ENCODE results near the gene FABP1. TPM values are rescaled to one million over a fixed set of nuclear protein-coding genes. Genes with fewer than 3 reads are reported as not detected.
A peak's percentile ranks its signal among the peaks of the same experiment; 100 is the strongest.

FABP1 gene
- total RNA-seq, 2 donors from 2014 or later: not detected

DNA sequence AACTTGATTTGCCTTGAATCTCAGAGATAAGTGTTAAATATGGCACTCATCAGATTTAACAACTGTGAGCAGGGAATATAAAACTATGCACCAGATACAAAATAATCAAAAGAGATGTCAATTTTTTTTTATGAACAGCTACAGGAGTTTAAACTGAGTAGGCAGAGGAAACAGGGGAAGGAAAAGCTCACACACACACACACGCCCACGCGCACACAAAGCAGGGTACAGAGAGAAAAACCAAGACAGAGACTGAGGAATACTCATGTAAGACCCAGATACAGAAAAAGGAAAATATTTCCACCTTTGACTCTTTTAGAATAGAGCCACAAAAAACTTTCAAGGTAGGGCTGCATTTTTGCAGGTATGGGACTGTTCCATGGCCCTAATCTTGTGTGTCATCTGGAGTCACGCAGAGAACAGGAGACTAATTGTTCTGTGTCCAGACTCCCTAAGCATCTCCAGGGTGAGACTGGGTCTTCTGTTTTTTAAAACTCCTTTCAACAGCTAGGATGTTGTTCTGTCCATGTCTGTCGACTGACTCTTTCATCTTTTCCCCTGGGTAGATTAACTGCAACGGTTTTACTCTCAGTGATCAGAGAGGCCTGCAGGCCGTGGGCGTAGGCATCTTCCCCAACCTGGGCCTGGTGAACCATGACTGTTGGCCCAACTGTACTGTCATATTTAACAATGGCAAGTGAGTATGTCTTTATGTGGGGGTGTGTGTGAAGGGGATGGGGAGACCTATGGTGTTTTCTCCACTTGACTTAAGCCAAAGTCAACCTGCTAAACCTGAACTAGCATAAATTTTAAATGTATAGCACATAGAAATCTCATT, 37.2 kb downstream of the FABP1 start:
- DNase-seq (no peak), ATAC-seq (no peak)
- intact Hi-C loops (cut with DNase I): no loop called here

DNA sequence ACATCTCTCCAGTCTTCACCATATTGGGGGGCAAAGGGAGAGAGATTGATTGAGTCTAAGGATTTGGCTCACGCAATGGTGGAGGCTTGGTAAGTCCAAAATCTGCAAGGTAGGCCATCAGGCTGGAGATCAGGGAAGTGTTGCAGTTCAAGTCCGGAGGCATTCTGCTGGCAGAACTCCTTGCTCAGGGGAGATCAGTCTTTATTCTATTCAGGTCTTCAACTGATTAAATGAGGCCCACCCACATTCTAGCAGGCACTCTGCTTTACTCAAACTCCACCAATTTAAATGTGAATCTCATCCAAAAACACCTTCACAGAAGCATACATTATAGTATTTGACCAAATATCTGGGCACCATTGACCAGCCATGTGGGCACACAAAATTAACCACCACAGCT, 38.9 kb downstream of the FABP1 start:
- no peak for DNase-seq
- intact Hi-C loops (cut with DNase I): no loop called here
- no peak for ATAC-seq

DNA sequence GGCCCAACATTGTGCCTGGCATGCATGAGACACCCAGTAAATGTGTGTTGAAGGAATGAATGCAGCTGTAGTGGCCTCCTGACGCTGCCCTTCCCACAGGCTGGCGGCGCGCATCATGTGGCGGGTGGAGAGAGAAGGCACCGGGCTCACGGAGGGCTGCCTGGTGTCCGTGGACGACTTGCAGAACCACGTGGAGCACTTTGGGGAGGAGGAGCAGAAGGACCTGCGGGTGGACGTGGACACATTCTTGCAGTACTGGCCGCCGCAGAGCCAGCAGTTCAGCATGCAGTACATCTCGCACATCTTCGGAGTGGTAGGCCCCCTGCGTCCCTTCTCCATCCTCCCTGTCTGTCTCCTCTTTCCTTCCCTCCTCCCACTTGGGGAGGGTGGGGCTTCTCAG, 40.1 kb downstream of the FABP1 start:
- no peak for DNase-seq
- intact Hi-C loops (cut with DNase I): no loop called here

DNA sequence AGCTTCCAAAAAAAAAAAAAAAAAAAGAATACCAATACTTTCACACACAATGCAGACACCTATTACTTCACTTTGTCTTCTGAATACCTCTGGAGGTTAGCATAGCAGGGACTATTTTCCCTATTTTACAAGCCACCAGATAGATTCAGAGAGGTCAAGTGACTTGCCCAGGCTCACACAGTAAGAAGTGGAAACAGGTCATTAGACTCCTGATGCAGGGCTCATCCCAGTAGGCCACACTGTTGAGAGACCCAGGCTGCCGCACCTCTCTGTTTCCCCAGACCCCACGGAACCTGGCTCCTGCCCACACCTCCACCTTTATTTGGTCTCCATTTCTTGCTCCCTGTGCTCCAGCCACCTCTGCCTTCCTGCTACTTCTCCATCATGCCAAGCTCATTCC, 40.8 kb downstream of the FABP1 start:
- no peak for ATAC-seq
- no peak for DNase-seq
- intact Hi-C loops (cut with DNase I): no loop called here

More for the DNA sequence above, 40.1 kb downstream of the FABP1 start:
- no peak for ATAC-seq

DNA sequence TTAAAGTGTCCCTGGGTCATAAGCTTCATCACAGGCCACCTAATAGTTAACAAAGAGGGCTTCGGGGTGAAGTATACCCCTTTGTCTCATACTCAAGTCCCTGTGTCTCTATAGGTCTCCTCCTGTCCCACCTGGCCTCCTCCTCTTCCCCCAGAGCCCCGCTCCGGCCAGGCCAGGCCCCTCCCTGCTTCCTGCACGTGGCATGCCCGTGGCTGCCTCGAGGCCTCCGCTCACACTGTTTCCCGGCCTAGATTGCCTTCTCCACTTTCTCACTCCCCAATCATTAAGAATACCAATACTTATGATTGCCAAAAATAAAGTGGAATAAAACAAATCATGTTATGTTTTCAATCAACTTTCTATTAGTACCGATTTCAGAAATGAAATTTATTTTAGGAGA, 41.5 kb downstream of the FABP1 start:
- intact Hi-C loops (cut with DNase I): no loop called here
- DNase-seq: no peak
- no peak for ATAC-seq

DNA sequence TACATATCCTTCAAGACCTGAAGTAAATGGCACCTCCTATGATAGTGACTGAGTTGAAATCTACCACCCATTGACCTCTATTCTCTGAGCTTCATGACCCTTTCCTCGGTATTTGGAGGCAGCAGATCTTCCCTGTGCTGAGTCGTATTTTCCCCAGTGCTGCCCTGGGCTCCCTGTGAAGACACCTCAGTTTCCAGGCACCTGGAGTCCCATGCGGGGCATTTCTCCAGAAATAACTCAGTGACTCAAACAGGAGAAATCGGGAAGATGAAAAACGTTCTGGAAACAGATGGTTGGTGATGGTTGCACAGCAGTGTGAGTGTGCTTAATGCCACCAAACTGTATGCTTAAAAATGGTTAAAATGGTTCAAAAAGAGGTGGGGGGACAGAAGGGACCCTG, 42.3 kb downstream of the FABP1 start:
- ATAC-seq (no peak), DNase-seq (no peak)
- intact Hi-C loops (cut with DNase I): no loop called here

DNA sequence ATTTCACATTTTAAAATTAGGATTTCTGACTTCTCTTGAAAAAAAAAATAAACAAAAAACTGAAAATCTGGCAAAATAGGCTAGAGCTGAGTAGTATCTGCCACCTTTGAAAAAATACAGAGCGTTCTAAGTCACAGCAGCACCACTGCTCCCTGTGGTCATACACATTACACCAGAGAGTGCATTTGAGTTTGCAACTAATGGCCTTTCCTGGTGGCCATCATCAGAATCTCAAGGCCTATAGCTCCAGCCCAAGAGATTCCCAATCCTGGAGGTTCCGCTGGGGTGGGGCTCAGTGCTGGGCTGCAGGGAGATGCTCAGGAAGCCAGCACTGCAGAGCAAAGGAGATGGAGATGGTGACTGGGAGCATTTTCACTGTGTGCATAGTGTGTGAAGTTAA, 42.8 kb downstream of the FABP1 start:
- intact Hi-C loops (cut with DNase I): no loop called here
- ATAC-seq (no peak), DNase-seq (no peak)

DNA sequence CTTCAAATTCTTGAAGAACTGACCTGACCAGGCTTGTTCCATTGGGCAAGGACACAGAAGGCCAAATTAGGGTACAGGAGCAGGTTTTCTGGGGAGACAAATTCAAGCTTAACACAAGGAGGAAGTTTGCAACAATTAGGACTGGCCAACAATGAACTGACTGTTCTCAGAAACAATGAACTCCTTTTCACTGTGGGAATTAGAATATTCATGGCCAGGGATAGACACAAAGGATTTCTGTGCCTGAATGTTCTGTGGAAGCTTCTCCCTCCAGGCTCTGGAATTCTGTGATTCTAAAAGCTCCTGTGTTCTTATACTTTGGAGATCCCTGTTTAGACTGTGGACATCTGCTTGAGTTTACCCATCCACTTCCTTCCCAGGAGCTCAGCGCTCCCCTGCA, 45.1 kb downstream of the FABP1 start:
- intact Hi-C loops (cut with DNase I): no loop called here
- DNase-seq (no peak), ATAC-seq (no peak)

DNA sequence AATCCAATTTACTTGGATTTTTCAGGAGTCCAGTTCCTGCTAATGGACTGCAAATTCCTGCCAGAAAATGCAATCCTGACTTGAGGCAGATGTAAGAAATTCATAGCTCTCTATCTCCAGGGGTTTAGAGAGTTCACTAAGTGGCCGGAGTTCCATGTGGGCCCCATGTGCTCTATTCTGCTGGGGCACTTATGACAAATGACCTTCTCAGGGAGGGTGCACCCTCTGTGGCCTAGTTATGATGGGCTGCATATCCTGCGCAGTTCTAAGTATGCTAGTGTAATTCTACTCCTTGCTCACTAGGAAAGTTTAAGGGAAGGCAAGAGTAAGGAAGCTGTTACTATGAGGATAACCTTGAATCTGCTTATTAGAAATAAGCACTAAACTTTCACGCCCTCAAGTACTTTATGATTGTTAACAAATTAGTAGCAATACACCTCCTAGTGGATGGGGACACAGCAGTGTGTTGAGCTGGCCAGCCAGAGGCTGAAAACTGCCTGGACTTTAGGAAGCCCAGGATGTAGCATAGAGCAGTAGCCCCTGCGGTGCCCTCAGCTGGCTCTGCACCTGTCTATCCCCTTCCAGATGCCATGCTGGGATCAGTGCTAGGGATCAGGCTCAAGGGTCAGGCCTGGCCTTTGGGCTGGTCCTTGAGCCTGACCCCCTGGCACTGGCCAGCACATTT, 45.8 kb downstream of the FABP1 start:
- intact Hi-C loops (cut with DNase I): no loop called here

DNA sequence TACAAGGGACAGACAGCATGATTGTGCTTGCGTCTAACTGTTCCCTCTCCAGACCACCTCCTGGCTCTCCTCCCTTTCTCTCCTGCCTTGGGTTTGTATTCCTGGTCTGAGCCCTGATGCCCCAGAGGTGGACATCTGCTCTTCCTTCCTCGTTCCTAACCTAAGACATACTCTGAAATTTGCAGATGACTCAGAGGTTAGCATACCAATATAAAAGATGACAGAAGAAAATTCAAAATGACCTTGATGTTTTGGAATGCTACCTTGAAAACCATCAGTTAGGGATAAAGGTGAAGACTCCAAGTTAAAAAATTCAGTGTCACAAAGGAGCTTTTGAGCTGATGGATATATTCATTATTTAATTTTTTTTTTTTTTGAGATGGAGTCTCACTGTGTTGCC, 47.3 kb downstream of the FABP1 start:
- intact Hi-C loops (cut with DNase I): no loop called here
- ATAC-seq: no peak
- no peak for DNase-seq

More for the DNA sequence above, 45.8 kb downstream of the FABP1 start:
- DNase-seq (no peak), ATAC-seq (peak; percentile 17 to 61)

DNA sequence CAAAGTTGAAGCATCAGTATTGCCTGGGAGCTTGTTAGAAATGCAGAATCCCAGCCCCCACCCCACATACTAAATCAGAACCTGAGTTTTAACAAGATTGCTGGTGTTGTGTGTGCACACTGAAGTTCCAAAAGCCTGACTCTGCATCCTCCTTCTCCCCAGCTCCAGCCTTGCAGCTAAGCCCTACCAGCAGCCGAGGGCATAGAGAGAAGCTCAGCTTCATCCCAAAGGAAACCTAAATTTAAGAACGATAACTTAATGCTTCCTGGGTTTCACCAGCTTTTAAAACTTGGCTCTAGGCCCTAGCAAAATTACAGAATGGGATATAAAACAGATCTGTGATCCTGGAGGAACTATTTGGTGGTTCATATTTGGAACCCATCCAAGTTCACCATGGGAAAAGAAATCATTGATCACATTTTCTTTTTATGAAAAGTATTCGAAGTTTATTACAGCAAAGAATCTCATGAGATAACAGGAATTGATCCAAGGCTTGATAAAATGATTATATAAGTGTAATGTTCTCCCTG, 49.2 kb downstream of the FABP1 start:
- ATAC-seq (no peak), DNase-seq (no peak)
- intact Hi-C loops (cut with DNase I): no loop called here

DNA sequence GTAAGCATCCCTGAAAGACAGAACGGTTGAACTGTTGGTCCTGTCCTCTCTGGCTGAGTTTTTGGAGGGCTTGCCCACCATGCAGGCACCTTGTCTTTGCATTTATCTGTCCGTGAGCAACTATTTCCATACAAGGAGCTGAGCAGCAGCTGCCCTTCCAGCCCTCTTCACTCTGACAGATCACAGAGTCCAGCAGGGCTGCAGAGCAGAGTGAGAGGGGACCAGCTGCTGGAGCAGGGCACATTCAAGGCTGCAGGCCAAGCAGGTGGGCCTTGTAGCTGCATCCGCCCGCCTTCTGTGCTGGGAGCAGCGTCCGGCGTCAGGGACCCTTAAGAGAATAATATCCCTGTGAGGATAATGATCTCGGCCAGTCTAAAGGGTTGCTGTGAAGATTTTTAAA, 50.8 kb downstream of the FABP1 start:
- intact Hi-C loops (cut with DNase I): no loop called here
- no peak for DNase-seq
- ATAC-seq: peak; percentile 81 to 85

DNA sequence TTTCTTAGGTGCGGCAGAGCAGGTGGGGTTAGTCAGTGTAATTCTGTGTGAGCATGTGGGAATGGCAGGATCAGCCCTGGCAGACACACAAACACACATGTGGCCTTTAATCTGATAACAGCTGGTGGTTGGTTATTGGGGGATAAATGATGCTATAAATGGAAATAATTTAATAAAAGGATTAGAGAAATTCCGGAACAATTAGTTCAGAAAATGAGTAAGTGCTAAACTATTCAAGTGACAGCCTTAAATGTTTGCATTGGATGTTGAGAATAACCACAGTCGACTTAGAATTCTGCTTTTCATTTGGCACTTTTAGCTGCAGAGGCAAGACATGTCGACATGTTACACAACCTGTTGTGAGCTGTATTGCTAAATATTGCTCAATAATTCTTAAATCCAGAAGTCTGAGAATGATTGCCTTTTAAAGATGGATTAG, 53.0 kb downstream of the FABP1 start:
- DNase-seq: no peak
- ATAC-seq: no peak
- intact Hi-C loops (cut with DNase I): no loop called here

DNA sequence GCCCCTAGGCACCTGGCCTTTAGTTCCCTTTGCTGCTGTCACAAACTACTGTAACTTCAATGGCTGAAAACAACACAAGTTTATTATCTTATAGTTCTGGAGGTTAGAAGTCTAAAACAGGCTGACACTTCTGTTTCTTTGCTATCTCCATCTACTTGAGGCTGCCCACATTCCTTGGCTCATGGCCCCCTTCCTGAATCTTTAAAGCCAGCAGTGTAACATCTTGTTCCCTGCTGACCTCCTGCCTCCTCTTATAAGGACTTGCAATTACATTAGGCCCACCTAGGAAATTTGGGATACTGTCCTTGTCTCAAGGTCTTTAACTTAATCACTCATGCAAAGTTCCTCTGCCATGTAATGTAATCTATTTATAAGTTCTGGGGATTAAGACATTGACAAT, 53.7 kb downstream of the FABP1 start:
- DNase-seq (no peak), ATAC-seq (peak in 1 of 2 donors; percentile 34)
- intact Hi-C loops (cut with DNase I): no loop called here

Small RNA genes within 50 kb of the gene (microRNA-seq; reads per million reads assigned to microRNA genes)
- gene MIR4780: 0 reads per million in 2 donors

Other genes starting within 250 kb of the FABP1 start
- gene RNU2-63P, start 111.5 kb downstream of the FABP1 start, total RNA-seq: 1 to 10 TPM in 1 of 2 donors, not detected in 1; 2.4 TPM
- 10 to 100 TPM; 20.5 to 21.5 TPM for gene KRCC1, start 72.3 kb downstream of the FABP1 start, total RNA-seq
- 100 to 1,000 TPM; 116 to 138 TPM for gene SMYD1, start 60.2 kb downstream of the FABP1 start, total RNA-seq
- gene THNSL2, start 42.3 kb upstream of the FABP1 start, total RNA-seq: 10 to 100 TPM; 21.8 to 24.5 TPM

All from left cardiac atrium (tissue), 4 donors.